ENCODE measurements around the gene SPNS2.

DNA sequence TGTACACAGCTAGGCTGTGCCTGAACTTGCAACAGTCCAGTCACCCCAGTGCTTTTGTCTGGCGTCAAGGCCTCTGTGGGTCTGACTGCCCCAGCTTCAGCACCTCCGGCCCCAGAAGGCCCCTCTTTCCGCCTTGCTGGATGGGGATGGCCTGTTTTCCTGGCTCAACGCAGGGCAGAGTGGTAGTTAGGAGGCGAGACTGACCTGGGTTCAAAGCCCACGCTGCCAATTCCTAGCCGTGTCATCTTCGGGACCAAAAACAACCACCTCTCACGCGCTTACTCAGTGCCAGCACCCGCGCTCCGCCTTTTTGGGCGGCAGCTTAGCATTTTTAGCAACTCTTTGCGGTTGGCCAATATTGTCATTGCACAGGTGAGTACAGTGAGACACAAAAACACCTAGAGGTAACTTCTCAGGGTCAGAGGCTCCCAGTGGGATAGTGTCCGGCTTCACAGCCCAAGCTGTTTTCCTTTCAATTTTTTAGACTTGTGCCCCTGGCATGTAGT lies 51.9 kb downstream of the SPNS2 start:
- TF ChIP-seq, protein P1, sequence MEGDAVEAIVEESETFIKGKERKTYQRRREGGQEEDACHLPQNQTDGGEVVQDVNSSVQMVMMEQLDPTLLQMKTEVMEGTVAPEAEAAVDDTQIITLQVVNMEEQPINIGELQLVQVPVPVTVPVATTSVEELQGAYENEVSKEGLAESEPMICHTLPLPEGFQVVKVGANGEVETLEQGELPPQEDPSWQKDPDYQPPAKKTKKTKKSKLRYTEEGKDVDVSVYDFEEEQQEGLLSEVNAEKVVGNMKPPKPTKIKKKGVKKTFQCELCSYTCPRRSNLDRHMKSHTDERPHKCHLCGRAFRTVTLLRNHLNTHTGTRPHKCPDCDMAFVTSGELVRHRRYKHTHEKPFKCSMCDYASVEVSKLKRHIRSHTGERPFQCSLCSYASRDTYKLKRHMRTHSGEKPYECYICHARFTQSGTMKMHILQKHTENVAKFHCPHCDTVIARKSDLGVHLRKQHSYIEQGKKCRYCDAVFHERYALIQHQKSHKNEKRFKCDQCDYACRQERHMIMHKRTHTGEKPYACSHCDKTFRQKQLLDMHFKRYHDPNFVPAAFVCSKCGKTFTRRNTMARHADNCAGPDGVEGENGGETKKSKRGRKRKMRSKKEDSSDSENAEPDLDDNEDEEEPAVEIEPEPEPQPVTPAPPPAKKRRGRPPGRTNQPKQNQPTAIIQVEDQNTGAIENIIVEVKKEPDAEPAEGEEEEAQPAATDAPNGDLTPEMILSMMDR (conservative IDR thresholded peaks at IDR 0.05; ENCODE audit: low read depth, low read length), result no peak
- TF ChIP-seq EZH2 (IDR thresholded peaks at IDR 0.05; ENCODE audit: low read length, unreplicated experiment) (no peak), EZH2phosphoT487 (IDR thresholded peaks at IDR 0.05; ENCODE audit: borderline replicate concordance, low read length) (no peak)
